ENCODE measurements around the gene DHX40. TPM values are rescaled to one million over a fixed set of nuclear protein-coding genes. Genes with fewer than 3 reads are reported as not detected.

DHX40 gene
- total RNA-seq, 1 experiment from 2014 or later = 16.2 TPM

- H3K4me3 ChIP-seq (ENCODE audit: low read depth in 2 of 2, low read length in 2 of 2) = no peak overlapping the region
- ChIA-PET POLR2A (no interaction called here), CTCF (no interaction called here)
- BruUV-seq (replicated peaks) = no TSS peak
- DNase-seq (ENCODE audit: low read depth, low spot score) (no peak), ATAC-seq (no peak)
- H3K27me3 ChIP-seq (ENCODE audit: control insufficient read depth, insufficient read depth, low read length) = no peaks in the 10 kb centered on the region
- in situ Hi-C loops (cut with HindIII; ENCODE audit: low pct_unique_long_range_greater_than_20kb, low sequenced_read_pairs) = no loop called here
- intact Hi-C loops (cut with micrococcal nuclease; ENCODE audit: unreplicated experiment) = no loop called here
- no peaks in the 10 kb centered on the region for H3K4me1 ChIP-seq (ENCODE audit: control insufficient read depth, insufficient read depth, low read length)
- no peak for TF ChIP-seq POLR2AphosphoS5 (IDR thresholded peaks at IDR 0.05; ENCODE audit: low read depth, low read length)
- TF ChIP-seq SIN3A (IDR thresholded peaks at IDR 0.05; ENCODE audit: borderline replicate concordance, insufficient read depth, low read depth, low read length) = no peak
- no peak for TF ChIP-seq TCF7L2 (IDR thresholded peaks at IDR 0.05; ENCODE audit: low read depth, low read length)
- TF ChIP-seq, protein P1, sequence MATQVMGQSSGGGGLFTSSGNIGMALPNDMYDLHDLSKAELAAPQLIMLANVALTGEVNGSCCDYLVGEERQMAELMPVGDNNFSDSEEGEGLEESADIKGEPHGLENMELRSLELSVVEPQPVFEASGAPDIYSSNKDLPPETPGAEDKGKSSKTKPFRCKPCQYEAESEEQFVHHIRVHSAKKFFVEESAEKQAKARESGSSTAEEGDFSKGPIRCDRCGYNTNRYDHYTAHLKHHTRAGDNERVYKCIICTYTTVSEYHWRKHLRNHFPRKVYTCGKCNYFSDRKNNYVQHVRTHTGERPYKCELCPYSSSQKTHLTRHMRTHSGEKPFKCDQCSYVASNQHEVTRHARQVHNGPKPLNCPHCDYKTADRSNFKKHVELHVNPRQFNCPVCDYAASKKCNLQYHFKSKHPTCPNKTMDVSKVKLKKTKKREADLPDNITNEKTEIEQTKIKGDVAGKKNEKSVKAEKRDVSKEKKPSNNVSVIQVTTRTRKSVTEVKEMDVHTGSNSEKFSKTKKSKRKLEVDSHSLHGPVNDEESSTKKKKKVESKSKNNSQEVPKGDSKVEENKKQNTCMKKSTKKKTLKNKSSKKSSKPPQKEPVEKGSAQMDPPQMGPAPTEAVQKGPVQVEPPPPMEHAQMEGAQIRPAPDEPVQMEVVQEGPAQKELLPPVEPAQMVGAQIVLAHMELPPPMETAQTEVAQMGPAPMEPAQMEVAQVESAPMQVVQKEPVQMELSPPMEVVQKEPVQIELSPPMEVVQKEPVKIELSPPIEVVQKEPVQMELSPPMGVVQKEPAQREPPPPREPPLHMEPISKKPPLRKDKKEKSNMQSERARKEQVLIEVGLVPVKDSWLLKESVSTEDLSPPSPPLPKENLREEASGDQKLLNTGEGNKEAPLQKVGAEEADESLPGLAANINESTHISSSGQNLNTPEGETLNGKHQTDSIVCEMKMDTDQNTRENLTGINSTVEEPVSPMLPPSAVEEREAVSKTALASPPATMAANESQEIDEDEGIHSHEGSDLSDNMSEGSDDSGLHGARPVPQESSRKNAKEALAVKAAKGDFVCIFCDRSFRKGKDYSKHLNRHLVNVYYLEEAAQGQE (IDR thresholded peaks at IDR 0.05; ENCODE audit: insufficient read depth in 1 of 2, low read depth in 2 of 2, low read length in 1 of 2) = no peak
- TF ChIP-seq, protein P2, sequence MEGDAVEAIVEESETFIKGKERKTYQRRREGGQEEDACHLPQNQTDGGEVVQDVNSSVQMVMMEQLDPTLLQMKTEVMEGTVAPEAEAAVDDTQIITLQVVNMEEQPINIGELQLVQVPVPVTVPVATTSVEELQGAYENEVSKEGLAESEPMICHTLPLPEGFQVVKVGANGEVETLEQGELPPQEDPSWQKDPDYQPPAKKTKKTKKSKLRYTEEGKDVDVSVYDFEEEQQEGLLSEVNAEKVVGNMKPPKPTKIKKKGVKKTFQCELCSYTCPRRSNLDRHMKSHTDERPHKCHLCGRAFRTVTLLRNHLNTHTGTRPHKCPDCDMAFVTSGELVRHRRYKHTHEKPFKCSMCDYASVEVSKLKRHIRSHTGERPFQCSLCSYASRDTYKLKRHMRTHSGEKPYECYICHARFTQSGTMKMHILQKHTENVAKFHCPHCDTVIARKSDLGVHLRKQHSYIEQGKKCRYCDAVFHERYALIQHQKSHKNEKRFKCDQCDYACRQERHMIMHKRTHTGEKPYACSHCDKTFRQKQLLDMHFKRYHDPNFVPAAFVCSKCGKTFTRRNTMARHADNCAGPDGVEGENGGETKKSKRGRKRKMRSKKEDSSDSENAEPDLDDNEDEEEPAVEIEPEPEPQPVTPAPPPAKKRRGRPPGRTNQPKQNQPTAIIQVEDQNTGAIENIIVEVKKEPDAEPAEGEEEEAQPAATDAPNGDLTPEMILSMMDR (IDR thresholded peaks at IDR 0.05) = no peak
- H3K9me3 ChIP-seq (ENCODE audit: control insufficient read depth, insufficient read depth, low read depth, low read length) = no peaks in the 10 kb centered on the region
- H3K36me3 ChIP-seq (ENCODE audit: control insufficient read depth, insufficient read depth, low read length) = no peaks in the 10 kb centered on the region
- no peak overlapping the region for H3K27ac ChIP-seq (ENCODE audit: low read length)
Observed at GRCh38 chr17:59526451-59526850, 39.0 kb upstream of the DHX40 start.

DNA sequence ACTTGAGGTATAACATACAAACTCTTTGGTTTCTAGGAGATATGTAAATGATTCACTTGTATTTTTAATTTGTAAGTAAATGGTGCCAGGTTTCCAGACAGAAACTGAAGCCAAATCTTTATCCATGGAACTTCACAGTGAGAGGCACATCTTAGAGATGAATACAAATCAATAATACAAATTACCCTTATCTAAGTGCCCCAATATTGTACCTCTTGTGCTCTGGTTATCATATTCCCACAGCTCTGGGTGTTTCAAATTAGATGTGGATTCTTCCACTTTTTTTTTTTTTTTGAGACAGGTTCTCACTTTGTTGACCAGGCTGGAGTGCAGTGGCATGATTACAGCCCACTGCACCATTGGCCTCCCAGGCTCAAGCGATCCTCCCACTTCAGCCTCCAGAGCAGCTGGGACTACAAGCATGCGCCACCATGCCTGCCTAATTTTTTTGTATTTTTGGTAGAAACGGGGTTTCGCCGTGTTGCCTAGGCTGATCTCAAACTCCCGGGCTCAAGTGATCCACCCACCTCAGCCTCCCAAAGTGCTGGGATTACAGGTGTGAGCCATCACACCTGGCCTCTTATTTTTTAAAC is 38.0 kb upstream of the DHX40 start:
- Histone ChIP-seq H3K4me3 (ENCODE audit: low read depth in 2 of 2, low read length in 2 of 2) (no peak overlapping the region), H3K27me3 (ENCODE audit: control insufficient read depth, insufficient read depth, low read length) (no peaks in the 10 kb centered on the region), H3K36me3 (ENCODE audit: control insufficient read depth, insufficient read depth, low read length) (no peaks in the 10 kb centered on the region), H3K9me3 (ENCODE audit: control insufficient read depth, insufficient read depth, low read depth, low read length) (no peaks in the 10 kb centered on the region), H3K4me1 (ENCODE audit: control insufficient read depth, insufficient read depth, low read length) (no peaks in the 10 kb centered on the region), H3K27ac (ENCODE audit: low read length) (no peak overlapping the region)
- intact Hi-C loops (cut with micrococcal nuclease; ENCODE audit: unreplicated experiment) = no loop called here
- DNase-seq (ENCODE audit: low read depth, low spot score) (no peak), ATAC-seq (no peak)
- ChIA-PET CTCF (no interaction called here), POLR2A (interaction anchor here (0.5 kb wide), 1 partner anchor 12 kb away, joined by 4 read pairs; no protein-coding TSS in a partner anchor)
- TF ChIP-seq TCF7L2 (IDR thresholded peaks at IDR 0.05; ENCODE audit: low read depth, low read length) = no peak
- TF ChIP-seq, protein P2 (IDR thresholded peaks at IDR 0.05) = no peak
- no peak for TF ChIP-seq POLR2AphosphoS5 (IDR thresholded peaks at IDR 0.05; ENCODE audit: low read depth, low read length)
- TF ChIP-seq, protein P1 (IDR thresholded peaks at IDR 0.05; ENCODE audit: insufficient read depth in 1 of 2, low read depth in 2 of 2, low read length in 1 of 2) = no peak
- TF ChIP-seq SIN3A (IDR thresholded peaks at IDR 0.05; ENCODE audit: borderline replicate concordance, insufficient read depth, low read depth, low read length) = no peak
- in situ Hi-C loops (cut with HindIII; ENCODE audit: low pct_unique_long_range_greater_than_20kb, low sequenced_read_pairs) = no loop called here
- no TSS peak for BruUV-seq (replicated peaks)
